Right ventricle myocardium superior (tissue), 1 donor: ENCODE results near the gene YAE1. TPM values are rescaled to one million over a fixed set of nuclear protein-coding genes. Genes with fewer than 3 reads are reported as not detected.

Experiments used
- ATAC-seq: fragments of 200-7000 bp; cut with Tn5 transposase; one replicate; pipeline ENCODE4 v1.9.1; 2020; ENCODE audit warnings: mild to moderate bottlenecking; ENCODE audit not compliant: poor library complexity
- DNase-seq: peaks from one replicate; pipeline ENCODE4 v3.0.0-alpha.2; 2020
- intact Hi-C: fragments of 100-400 bp; cut with DNase I; formaldehyde crosslinking; loops from one replicate; pipeline ENCODE4 v1.11.2; 2022
- total RNA-seq: library from RNA; stranded (reverse); fragmentation: NEBNext Ultra II Directional; extraction: Animal tissue kit (Norgen Biotek cat#: 25700); gene quantifications from one replicate; pipeline ENCODE4 v1.2.1, GENCODE V29; 2021
- donor health status: DM: no; HTN: yes; CAD: no; lungs with severe emphysema.

Gene YAE1
- total RNA-seq, 1 donor from 2014 or later: 14.6 TPM

DNA sequence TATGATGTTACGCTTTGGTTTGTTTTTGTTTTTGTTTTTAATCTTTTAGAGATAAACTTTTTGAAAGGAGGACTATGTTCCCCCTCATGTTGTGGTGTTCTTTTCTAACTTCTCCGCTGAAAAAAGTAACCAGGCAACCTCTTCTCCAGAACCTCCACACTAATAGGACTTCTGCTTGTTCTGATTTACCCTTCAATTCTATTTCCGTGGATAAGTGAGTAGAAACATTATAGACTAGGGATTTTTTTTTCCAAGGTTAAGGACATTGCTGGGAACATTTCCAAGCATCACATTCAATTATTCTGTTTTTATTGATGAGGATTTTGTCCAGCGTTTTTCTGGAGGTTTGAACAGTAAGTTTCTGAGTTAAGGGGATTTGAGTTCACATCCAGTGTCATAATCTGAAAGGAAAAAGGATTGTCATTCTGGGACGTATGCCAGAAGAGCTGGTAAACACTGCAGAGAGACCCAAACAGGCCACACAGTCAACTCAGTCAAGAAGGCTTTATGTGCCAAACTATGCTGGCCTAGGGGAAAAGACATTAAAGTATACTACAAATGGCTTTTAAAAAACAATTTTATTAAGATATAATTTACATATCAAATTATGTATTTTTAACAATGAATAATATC is 28.9 kb downstream of the YAE1 start:
- DNase-seq (no peak), ATAC-seq (no peak)
- intact Hi-C loops: no loop called here

DNA sequence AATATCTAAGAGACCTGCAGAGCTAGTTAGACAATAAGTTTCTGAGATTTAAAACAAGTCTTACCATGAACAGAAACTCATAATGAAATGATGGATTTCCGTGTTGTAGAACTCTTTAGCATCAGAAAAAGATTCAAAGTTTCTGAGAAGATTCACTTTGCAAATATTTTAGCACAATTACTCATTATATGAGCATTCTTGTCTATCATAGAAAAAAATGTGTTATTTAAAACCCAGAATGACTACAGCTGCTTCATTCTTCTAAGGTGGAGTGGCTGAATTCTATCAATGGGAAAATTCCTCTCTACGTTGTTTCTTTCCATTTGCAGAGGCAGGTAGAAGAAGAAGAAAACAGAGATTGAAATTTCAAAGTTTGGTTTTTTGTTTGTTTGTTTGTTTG is 36.1 kb downstream of the YAE1 start:
- no peak for ATAC-seq
- intact Hi-C loops: no loop called here
- no peak for DNase-seq

DNA sequence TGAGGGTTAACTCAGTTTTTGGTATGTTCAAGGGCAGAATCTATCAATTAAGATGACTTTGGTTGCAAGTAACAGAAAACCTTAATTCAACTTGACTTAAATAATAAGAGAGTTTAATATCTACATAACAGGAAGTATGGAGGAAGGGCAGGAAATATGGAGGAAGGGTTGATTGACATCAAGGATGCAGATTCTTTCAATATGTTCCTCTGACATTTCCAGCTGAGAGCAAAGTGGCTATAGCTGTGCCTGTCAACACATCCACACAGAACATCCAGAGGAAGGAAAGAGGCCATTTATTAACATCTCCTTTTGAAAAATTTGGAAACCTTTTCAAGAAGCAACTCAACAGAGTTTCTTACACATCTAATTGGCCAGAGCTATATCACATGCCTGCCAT is 37.7 kb downstream of the YAE1 start:
- DNase-seq (no peak), ATAC-seq (no peak)
- intact Hi-C loops: no loop called here

DNA sequence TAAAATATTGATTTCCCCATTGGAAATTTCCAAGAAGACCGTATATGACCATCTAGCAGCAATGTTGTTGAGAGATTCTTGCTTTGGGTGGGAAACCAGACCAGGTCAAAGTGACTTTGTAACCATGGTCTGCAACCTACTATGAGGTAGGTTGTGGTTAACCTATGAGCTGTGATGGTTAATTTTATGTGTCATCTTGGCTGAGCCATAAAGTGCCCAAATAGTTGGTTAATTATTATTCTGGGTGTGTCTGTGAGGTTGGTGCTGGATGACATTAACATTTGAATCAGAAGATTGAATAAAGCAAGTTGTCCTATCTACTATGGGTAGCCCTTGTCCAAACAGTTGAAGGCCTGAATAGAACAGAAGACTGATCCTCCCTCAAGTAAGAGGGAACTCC is 38.9 kb downstream of the YAE1 start:
- DNase-seq (no peak), ATAC-seq (no peak)
- intact Hi-C loops: no loop called here

DNA sequence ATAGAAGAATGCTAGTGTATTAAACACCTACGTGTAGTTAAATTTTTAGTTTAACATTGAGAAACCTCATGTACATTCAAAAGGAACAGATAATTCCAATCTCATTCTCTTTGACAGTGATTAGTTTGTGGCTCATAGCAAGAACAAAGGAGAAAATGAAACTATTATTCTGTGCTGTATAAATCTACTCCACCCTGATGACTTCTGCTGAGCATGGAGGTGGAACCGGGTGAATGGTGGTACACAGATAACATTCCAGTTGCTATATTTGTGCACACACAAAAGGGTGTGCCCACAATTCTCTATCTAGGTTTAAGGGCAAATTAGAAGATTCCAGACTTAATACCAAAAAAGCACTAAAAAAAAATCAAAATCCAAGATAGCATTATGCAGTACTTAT is 40.1 kb downstream of the YAE1 start:
- intact Hi-C loops: no loop called here
- DNase-seq (no peak), ATAC-seq (no peak)

DNA sequence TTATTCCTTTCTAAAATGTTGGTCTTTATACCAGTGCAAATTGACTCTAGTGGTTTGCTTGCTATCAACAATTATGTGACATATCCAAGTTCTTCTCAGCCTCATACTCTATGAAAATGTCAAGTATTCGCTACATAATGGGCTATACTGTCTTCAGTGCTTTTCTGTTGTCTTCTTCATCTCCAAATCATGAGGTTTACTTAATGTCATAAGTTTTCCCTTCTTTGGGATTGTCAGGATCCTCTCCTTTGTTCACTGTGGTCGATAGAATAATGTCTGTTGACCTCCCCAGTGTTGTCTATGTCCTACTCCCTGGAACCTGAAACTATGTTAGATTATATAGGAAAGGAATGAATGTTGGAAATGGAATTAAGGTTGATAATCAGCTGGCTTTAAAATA is 40.7 kb downstream of the YAE1 start:
- DNase-seq: no peak
- no peak for ATAC-seq
- intact Hi-C loops: no loop called here

DNA sequence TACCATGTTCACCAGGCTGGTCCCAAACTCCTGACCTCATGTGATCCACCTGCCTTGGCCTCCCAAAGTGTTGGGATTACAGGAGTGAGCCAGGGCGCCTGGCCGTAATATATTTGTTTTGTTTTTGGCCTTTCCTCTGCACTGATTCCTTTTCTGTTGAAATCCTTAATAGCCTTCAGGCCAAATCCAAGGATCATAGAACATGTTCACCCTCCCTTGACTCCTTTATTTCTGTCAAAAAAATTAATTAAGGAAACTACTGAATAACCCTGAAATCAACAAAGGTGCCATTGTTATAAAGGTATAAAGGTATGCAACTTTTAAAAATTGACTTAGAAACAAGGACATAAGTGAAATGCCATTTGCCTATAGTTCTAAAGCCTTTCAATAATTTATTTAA is 41.7 kb downstream of the YAE1 start:
- no peak for ATAC-seq

DNA sequence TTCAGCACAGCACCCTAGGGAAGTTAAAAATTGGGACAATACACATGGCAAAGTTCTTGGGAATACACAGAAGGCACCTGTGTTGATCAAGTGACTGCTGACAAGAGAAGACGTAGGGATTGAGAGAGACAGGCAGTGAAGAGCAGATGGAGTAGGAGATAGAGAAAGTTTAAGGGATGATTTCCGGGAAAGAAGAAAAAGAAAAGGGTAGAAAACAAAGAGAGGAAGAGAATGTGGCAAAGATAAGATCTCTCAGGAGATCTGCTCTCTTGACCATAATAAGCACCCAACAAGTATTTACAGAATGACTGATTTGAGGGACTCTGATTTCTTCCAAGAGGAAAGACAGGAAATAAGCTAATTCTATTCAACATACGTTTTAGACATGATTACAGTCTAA is 42.1 kb downstream of the YAE1 start:
- intact Hi-C loops: no loop called here
- DNase-seq (no peak), ATAC-seq (no peak)

More for the DNA sequence above, 41.7 kb downstream of the YAE1 start:
- intact Hi-C loops: no loop called here
- no peak for DNase-seq

DNA sequence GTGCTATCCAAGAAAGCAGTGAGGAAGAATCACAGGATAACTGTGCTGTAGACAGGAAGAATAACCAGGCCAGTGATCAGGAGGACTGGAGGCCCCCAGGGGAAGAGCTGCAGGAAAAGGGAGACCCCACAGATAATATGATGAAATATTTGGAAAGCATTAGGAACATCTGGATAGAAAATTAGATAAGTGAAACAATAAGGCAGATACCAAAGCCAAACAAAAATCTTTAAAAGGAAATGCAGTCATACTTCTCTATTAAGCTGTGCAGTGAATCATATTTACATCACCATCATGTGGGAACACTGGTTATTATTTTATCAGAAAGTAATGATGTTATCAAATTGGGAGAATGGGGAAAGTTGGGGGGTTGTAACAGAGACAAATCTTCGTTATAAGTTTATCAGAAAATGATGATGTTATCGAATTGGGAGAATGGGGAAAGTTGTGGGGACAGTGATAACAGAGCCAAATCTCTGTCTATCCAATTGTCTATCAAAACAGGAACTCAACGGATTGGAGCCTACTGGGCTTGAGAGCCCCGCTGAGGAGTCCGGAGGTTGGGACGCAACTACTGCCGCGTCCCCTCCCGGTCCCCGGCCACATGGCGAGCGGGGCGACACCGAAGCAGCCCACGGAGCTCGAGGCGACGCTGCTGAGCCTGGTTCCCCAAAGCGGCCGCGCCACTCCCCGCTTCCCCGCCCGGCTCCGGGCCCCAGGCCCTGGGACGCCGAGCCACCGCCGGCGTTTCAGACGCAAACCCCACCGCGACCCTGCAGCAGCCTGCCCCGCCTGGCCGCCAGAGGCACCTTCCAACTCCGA is 43.1 kb downstream of the YAE1 start:
- intact Hi-C loops: no loop called here
- ATAC-seq: peak; percentile 88
- DNase-seq: peak; percentile 56

DNA sequence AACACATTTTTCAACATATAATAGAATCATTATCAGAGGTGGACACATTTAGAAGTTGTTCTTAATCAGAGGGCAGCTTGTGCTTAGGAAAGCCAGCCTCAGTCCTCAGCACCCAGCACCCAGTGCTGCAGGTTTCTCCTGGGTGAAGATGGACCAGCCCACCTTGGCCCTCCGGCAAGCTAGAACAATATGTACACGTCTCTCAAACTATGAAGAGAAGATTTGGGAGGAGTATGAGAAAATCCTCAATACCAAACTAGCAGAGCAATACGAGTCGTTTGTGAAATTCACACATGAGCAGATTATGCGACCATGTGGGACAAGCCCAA is 43.7 kb downstream of the YAE1 start:
- no peak for ATAC-seq
- no peak for DNase-seq
- intact Hi-C loops: no loop called here

DNA sequence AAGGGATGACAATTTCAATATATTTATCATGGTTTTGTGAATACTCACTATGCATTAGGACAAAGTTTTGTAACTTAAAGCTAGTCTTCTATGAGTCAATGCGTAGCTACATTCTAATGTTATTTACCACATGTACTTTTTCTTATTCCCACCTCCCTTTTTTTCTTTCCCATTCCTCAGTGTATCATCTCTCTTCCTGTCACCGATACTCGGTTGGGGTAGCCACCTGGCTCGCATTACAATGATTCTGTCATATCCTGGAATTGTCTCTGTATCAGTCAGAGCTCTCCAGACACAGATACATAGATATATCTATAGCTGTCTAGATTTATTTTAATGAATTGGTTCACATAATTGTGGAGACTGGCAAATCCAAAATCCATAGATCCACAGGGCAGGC is 47.4 kb downstream of the YAE1 start:
- ATAC-seq (no peak), DNase-seq (no peak)
- intact Hi-C loops: no loop called here

DNA sequence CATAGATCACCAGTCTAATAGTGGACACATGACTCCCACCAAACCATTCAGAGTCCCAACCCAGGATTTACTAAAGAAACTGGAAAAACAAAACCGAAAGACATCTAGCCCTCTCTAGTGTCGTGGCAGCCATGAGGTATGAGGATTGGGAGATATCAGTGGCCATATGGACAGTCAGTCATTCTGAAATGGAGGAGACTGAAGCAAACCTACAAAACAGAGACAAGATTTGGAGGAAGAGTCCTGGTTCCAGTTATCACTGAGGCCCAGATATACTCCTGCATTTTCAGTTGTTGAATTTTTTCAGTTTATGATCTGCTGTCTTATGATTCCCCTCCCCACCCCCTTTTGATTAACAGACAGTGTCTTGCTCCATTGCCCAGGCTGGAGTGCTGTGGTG is 48.1 kb downstream of the YAE1 start:
- no peak for ATAC-seq
- intact Hi-C loops: no loop called here
- DNase-seq: no peak

DNA sequence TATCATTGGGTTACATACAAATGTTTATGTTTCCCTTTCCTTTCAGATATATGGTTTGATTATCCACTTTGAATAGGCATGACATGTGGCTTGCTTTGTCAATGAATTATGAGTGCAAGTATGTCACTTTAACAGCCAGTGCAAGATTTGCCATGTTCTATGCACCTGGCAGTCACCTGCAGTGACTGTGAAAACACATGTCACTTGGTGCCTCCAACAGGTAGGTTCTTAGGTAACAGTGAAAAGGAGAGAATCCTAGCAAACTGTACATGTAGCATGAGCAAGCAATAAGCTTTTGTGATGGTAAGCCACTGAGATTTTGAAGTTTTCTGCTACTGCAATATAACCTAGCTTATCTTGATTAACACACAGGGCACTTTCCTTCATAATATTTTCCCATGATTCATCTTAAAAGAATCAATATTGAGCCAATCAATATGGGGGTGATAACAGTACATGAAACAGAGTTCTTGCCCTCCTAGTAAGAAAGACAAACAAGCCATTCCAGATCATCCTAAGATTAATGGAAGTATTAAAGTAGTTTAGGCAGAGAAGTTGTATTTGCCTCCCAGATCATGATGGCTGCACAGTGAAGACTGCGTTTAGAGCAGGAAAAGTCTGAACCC is 49.3 kb downstream of the YAE1 start:
- intact Hi-C loops: no loop called here

DNA sequence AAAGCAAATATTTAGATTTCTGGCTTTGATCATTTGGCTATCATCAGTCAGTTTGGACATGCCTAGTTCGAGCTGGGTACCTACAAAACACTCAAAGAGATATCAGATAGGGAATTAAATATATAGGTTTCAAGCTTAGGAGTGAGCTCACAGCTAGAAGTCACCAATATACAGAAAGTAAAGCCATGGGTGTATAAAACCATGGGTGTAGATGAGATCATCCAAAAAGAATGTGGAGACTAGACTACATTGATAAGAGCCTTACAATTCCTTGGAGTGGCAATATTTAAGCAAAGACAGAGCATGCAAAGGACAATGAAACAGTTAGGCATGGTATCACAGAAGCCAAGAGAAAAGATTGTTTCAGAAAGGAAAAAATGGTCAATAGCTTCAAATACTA is 49.9 kb downstream of the YAE1 start:
- ATAC-seq (no peak), DNase-seq (no peak)
- intact Hi-C loops: no loop called here

More for the DNA sequence above, 49.3 kb downstream of the YAE1 start:
- DNase-seq (no peak), ATAC-seq (no peak)

DNA sequence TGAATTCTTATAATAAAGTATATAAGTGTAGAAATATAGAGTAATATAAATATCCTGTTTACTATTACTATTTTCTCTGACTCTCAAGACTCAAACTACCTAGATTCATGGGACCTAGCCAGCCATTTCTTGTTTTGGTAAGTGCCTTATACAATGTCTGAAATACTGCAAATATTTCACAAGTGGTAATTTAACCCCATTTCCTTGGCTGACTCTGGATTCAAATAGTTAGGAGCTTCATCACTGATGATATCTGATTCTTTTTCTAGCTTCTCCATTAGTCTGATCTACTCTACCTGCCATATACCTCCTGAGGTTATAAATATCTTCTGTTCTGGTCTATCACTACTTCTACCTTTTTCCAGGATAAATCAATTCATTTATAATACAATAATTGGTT is 50.8 kb downstream of the YAE1 start:
- ATAC-seq: no peak
- intact Hi-C loops: no loop called here
- DNase-seq: no peak

DNA sequence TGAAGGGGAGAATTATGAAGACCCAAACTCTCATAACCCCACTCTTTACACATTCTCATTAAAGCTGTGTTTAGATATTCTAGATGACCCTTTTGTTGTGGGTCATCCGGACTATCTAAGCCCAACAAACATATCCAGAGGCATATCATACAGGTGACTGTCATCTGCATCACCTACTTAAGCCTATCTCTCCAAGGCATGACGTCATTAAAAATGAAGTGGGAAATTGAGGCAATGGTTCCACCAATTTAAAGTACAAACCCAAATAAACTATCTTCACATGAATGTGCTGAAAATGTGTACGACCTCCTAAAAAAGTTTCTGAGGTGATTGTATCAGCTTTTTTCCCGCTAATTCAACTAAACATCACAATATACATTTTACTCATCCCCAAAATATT is 52.7 kb downstream of the YAE1 start:
- intact Hi-C loops: no loop called here
- DNase-seq (no peak), ATAC-seq (no peak)

DNA sequence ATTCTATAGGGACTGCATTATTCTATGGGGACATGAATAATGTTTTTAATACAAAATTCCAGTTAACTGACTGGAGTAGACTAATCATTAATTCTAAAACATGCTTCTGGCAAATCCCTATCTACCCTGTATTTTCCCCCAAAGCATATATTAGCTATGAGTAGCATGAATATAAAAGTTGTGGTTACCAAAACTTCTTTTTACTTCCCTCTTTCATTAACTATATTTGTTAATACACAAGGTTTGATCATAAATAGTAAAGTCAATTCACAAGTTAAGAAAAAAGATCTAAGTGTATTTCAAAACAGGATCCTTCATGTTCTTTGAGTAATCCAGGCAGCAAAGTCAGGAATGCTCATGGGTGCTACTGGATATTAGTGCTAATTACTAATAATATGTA is 54.3 kb downstream of the YAE1 start:
- ATAC-seq (no peak), DNase-seq (no peak)
- intact Hi-C loops: loop anchor here (5.0 to 10.0 kb wide), 3 partner anchors 64 to 127 kb away; no protein-coding TSS in a partner anchor

DNA sequence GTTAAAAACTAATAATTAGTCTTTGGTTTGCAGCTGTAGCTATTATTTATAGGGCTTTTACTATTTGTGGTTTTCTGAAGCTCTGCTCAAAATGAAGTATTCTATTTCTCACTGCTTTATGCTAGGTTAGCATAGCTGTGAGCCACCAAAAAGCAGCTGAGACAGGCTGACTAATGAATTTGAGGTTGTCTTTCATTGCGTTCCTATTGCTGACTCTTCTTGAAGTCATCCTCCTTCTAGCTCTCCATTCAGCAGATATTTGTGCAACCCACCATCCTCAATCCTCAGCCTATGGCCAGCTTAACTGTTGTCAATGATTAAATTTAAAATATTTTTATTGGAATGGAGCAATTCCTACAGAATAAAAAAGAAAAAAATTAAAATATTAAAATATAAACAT is 55.1 kb downstream of the YAE1 start:
- DNase-seq: no peak
- no peak for ATAC-seq
- intact Hi-C loops: loop anchor here (5.0 to 10.0 kb wide), 3 partner anchors 64 to 126 kb away; no protein-coding TSS in a partner anchor

DNA sequence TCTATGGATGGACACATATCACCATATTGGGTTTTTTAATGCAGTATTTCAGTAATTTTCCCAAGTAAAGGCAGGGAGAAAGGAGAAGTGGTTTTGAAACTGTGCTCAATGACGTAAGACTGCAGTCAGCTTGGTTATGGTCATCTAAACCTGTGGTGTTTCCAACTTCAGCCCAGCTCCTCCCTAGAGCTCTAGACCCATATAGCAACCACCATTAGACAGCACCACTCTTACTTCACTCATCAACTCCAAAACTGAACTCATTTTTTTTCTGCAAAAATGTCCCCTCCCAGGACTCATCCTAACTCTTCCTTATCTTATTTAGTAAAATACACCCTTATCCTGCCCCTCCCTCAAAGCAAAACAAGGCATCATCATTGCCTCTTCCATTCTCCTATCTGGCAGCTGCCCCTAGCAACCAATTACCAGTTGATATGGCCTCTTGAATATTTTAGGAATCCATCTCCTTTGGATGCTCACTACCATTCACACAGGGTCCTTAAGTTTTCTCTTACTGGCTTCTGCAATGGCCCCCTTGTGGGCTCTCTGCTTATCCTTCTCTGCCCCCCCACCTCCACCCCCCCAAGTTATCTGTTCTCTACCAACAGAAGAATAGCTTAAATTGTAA is 55.7 kb downstream of the YAE1 start:
- ATAC-seq (no peak), DNase-seq (no peak)
- intact Hi-C loops: loop anchor here (5.0 to 10.0 kb wide), 3 partner anchors 63 to 125 kb away; no protein-coding TSS in a partner anchor
